ENCODE data around the gene COBL. TPM values are rescaled to one million over a fixed set of nuclear protein-coding genes. Genes with fewer than 3 reads are reported as not detected.

Gene COBL
- polyA plus RNA-seq, 3 donors = 17.9 to 26.5 (median 20.6) TPM

DNA sequence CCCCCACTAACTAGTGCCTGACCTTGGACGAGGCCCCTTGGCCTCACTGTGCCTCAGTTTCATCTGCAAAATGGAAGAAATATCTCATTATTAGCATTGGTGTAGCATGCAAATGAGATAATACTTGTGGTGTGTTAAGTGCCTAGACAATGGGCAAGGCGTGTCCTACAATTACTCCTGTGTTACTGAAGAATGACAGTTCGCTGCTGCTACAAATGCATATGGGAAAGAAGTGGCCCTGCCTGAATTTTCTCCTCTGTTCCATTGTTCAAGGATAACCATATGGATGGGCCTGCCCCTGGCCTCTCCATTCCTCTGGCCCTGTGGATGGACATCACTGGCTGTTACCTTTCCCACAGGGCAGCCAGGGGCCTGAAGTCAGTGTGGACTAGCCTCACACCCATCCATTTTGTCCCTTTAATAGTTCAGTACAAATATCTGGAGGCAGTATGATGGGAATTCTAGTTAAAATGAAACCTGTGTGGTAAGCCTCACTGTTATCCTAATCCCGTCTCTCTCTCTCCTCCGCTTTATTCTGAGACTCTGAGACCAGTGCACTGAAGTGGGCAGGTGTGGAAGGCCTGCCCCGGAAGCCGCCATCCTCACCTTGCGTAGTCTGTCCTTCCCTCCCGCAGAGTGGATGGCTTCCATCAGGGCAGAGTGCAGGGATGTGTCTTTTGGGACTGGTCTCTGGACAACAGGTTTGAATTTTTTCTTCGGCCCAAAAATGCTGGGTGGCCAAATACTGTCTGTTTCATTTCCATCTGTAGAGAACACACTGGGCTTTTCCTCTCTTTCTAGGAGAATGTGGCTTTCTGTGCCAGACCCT is 289.3 kb downstream of the COBL start:
- no peak for DNase-seq

DNA sequence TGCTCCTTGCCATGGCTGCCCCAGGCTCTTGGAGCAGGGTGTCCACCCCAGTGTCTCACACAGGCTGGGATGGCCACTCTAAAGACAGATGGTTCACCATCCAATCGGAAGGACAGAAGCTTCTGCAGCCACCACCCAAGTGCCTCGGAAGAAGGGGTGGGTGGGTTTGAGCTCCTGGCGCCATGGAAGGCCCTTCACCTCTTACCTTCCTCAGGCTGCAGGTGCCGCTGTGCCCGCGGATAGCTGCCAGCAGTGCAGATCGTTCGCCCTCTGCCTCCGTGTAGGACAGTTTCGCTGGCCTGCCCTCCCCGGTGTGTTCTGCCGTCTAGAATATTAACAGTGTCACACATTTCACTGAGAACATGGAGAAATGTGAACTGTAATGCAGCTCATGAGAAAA is 290.3 kb downstream of the COBL start:
- no peak for DNase-seq

DNA sequence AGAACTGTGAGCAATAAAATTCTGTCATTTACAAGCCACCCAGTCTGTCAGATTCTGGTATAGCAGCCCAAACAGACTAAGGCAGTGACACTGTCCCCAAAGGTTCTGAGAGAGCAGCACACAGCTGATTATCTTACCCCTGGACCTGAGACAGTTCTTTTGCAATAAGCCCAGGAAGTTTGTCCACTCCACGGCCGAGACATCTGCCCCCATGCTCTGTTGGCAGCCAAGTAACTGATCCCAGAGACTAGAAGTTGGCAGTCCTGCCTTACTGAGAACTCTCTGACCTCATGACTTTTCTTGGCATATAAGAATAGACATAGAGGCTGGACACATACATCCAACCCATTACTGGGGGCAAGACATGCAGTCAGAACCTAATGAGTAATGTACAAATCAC is 290.9 kb downstream of the COBL start:
- no peak for DNase-seq

DNA sequence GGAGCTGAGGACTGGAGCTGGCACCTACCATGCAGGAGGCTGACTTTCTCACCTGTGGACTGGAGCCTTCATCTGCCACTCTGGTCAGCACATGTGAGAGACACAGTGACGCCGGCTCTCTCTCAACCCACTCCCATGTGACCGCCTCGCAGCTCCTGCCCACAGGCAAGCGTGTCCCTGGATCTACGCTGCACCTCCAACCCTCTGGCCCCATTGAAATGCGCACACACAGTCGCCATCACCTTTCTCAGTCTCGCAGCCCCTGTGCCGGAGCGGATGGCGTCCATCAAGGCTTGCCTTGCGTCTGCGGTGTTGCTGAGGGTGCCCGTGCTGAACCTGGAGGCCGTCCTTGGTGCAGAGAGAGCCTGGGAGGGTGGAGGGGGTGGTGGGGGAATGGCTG is 291.7 kb downstream of the COBL start:
- DNase-seq = no peak

DNA sequence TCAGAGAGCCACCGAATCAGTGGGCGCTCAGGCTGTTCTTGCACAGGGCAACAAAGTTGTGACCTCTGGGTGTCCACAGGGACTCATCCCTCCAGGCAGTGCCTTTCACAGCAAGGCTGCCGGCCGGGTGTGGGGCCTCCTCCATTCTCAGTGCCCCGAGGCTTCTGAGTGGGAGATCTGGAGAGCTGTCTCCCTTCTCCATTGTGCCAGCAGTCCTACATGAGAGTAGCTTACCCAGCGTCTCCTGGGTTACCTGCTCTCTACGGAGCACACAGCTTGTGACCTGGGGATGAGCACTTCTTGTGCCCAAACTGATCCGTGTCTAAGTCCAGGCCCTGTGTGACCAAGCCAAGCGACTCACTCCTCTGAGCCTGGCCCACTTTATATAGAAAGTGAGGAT is 293.1 kb downstream of the COBL start:
- DNase-seq = no peak

DNA sequence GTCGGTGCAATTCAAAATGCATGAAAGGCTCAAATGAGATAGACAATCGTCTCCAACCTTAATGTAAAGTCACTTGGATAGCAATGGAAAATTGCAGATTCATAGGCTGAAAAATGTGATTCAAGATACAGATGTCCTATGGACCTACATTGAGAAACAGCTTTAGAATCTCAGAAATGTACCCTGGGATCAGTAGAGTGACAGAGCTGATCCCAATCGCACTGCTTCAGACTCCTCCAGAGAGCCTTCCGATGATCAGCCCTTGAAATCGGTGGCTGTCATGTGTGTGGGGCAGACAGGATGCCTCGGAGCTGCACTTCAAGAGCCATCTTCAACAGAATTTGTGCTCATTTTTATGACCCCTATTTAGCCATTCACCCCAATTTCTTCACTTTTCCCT is 293.8 kb downstream of the COBL start:
- no peak for DNase-seq

DNA sequence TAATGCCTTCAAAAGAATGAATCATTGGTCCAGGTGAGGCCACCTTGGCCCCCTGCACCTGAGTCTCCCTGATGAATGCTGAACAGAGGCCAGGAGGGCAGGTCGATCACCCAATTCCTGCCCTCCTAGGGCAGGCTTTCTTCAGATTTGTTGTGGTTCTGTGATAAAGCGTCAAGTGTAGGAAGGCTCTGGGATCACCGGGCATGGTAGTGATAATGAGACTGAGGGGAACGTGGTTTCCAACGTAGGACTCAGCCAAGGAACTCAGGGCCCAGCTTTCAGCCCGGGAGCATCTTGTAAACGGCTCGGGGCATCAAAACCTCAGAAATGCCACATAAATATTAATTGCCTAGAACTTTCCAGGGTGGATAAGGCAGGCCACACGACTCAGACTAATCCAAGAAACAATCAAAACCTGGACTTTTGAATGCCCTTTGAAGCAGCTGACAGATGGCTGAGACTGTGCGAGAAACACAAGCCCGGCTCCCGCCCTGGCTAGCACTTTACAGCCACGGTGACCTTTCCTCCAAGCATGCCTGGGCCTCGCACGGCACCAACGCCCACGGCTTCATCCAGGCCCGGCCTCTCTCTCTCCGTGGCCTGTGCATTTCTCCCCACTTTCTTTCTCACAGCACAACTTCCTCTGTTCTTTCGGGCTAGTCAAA is 294.6 kb downstream of the COBL start:
- no peak for DNase-seq

DNA sequence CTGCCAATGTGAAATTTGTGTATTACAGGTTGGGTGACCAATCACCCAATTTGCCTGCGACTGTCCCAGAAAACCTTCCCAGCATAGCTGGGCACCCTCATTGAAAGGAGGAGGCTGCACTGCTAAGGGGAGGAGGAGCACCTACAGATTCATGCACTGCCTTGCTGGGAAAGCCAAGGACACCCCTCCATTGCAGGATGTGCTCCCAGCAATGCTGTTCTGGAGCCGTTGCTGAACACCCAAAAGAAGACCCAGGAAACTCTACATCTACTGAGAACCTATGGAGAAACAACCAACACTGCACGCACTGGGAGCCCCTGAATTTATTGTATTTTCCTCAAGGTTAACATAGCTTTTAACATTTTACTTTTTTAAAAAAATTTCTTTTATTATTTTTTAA is 295.7 kb downstream of the COBL start:
- DNase-seq = no peak

DNA sequence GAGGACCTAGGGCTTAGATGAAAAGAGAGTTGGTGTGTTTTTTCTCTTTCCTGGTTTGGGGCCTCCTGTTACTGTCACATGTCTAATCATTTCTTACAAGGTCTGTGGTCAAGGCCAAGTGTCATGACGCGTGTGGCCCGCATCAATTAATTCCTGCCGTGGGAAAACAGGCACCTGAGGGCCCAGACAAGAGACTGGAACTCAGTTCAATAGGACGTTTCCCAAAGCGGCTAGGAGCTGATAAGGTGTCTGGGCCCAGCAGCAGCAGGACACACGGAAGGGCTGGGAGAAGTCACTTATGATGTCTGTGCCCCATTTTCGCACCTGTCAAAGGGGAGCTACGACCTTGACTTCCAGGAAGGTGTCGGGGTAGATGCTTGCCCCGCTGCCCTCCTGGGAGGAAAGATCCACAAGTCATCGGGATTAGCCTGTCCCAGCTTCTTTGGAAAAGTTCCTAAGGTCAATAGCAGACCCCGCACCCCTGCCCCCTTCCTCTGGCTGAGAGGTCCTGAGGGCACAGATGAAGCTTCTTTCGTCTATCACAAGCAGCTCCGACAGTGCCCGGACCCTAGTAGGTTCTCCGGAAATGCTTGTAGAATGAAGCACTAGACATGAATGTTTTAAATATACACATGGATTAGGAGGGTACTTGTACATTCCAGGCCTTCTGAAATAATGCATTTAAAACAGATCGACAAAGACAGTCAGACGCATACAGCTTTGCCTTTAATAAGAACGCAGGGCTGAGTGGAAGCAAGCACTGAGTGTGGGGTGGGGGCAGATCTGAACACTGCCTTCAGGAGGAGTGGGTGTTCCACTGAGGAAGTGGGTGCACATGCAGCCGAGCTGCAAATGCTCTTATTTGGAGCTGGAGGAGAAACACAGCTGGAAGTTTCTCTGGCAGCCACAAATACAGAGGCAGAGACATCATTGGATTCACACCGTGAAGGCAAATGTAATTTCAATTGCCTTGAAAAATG is 296.4 kb downstream of the COBL start:
- DNase-seq = no peak

DNA sequence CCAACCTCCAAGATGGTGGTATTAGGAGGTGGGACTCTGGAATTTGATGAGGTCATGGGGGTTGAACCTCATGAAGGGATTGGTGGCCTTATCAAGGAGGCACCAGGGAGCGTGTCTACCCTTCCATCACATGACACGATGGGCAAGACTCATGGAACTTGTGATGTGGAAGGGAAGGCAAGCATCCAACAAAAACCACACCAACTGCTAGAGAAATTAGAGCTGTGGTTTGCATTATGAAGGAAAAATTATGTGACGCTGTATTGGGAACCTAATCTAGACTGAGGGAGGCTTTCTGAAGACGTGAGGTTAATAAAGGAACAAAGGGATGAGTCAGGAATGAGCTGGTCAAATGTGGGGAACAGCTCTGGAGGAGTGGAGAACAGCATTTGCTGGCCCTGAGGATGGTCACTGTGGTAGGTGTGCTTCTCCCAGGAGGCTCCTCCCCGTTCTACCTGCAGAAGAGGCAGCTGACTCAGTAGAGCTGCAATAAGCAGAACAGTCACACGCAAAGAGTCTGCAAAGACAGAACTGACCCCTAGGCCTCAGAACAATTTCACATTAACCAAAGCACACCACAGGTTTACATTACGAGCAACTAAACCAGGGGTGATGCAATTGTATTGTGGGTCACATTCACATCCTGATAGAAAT is 297.3 kb downstream of the COBL start:
- DNase-seq = no peak

DNA sequence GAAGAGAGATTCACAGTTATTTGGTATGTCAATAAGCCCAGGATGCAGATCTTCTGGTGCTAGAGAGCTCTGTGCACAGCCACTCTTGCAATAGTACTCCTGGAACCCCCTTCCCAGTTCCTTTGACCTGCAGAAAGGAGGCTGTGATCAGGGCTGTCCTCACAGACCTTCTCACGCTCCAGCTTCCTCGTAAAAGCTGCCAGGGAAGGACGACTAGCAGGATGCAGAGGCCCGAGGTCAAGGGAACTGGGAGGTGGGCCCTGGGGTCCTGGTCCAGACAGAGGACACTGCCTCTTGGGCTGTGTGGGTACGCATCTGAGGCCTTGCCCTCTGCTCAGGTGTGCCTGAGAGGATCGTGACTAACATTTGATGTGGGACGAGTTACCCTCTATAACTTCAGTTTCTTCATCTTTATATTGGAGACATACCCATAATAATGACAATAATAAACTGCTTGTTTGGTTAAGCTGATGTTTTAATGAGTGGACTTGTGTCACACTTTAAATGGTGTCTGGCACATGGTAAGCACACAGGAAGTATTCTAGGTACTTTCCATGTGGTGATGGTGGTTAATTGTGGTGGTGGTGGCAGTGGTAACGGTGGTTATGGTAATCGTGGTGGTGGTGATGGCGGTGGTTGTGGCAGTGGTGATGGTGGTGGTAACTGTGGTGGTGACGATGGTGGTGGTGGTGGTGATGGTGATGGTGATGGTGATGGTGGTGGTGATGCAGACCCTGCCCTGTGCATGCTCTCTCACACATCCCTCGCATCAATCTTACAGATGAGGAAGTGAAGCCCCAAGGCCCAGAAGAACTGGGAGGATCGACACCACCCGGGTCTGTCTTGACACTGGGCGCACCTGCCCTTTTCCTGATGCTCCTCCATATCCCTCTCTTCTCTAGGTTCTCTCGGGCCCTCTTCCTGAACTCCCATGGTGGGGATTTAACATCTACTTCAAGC is 298.8 kb downstream of the COBL start:
- no peak for DNase-seq

DNA sequence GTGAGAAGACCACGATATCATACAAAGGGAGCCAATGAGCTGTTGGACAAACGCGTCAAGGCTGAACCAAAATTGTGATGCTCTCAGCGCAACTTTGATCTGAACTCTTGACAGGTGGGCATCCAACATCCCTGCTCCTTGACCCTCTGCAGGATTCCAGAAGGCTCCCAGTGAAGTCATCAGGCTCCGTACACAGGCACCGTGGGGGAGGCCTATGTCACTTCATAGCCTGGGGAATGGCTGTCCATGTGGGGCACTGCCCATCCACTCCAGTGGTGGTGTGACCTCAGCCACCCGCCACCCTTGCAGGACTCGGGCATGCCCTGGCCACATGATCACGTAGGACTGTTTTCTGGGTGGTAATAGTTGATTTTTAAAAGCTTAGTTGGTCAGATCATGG is 300.1 kb downstream of the COBL start:
- DNase-seq = no peak

DNA sequence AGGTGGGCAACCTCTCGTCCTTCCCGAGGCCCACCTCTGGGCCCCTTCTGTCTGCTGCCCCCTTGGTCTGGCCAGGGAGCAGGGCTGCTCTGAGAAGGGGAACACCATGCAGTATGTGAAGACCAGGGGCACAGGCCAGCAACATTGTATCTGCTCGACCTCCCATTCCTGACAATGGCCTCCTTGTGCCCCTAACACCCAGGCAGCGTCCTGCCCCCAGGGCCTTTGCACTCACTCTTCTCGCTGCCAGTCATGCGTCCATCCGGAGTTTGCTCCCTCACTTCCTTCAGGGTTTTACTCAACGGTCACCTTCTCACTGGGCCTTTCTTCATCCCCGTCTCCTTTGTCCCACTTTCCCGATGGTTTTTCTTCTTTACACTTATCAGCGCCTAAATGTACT is 301.0 kb downstream of the COBL start:
- DNase-seq = no peak

DNA sequence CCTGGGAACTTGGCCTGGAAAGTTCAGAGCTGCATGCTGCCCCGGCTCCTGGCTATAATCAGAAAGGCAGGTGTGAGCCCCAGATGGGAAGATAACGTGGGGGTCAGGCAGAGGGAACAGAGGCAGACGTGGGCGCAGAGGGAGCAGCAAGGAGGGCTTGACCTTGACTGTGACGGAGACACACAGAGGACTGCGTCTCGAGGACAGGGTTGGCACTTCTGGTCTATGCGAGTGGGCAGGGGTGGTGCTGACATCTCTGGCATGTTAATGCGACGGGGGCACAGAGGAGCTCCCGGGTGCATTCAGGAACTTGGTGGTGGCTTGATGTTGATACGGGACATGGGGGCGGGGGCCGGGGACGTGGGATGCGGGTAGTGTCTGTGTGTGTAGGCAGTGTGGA is 301.8 kb downstream of the COBL start:
- no peak for DNase-seq

DNA sequence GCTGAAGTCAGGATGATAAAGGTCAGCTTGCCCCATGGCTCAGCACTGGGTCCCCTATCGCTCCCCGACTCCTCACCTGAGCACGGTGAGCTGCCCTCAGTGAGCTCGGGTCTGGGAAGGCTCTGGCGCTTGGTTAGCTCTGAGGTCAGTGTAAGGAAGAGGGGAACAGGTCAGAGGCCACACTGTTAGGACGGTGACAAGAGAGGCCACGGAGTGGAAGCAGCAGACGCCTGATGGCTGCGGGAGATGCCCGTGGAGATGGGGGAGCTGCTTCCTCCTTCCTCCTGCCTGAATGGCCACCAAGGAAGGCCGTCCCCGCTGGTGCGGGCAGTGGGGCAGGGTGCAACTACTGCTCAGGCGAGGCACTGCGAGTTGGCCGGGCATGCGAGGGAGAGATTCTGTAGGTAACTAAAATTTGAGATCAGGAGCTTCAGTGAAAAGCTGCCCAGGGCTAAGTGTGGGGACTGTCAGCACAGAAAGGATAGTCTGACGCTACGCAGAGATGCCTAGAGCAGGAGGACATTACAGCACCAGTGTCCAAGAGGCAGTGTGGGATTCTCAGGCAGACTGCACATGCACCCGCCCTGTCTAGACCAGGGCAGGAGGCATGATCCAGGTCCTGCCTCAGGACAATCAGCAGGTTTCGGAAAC is 302.6 kb downstream of the COBL start:
- no peak for DNase-seq

DNA sequence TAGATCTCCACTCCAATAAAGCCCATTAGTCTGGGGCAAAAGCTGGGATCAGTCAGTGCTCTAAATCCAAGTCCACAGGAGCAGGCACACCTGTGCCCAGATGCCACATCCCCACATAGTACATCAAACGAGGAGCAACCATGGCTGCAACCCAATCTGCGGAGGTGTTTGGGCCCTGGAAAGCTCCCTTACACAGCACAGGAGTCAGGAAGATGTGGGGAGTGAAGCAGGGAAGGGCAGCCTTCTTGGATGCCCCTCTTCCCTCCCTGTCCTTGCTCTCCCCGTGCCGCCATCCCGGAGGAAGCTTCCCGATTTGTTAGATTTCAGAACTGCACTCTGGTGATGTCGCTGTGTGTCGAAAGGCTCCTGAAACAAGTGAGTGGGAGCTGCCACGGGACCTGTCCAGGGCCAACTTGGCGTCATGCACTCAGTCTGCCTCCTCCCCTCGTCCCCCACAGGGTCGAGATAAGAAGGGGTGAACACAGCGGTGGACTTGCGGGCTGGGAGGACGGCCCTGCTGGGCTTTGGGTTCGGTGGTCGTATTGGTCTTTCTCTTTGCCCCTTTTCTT is 303.3 kb downstream of the COBL start:
- no peak for DNase-seq

DNA sequence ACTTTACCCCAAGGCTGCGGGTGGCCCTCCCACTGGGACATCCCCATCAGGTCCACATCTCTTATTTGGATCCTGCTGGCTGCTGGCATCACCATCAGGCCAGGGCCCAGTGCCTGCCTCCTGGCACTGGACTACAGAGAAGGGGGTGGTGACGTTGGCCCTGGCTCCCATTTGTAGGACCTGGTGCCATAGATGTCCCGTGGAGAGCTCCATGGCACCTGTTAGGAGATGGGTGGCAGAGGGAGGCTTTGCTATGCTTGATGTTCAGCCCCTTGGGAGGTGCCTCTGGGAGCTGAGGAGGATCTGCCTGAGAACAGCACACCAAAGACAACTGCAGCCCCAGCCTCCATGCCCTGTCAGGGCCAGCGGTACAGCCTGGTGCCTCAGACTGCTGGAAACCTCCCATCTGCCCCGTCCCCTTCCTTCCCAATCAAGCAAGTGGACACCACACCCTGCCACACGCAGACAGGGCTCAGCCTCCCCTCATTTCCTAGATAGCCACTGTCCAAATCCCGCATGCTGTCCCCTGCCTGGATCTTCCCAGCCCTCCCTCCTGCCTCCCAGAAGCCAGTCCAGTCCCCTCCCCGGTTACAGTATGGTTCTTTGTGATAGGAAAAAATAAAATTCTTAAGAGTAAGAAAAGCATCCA is 303.9 kb downstream of the COBL start:
- no peak for DNase-seq

DNA sequence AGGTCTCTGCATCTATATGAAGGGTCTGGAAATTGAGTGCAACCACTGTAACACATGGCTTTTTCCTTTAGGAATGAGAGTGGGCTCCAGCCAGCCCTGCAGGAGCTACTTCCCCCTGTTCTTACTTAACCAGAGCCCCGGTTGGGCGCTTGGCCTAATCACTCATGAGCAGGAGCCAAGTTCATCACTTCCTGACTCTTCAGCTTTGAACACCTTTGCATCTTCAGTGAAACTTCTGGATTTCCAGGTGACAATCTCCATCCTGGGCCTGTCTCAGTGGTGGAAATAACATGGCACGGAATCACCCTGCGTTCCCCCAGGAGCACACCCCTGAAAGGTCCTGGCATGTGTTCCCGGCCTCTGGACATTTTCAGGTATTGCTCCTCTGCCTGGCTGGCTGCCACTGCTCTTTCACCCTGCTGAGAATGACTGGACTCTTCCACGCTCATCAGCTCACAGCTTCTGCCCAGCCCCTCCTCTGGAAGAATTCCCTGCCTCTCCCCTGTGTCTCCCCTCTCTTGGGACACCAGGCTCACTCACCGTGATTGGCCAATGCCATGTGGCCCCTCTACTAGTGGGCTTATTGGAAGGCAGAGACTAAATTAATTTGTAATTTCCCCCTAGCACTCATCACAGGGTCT is 304.8 kb downstream of the COBL start:
- DNase-seq = no peak

DNA sequence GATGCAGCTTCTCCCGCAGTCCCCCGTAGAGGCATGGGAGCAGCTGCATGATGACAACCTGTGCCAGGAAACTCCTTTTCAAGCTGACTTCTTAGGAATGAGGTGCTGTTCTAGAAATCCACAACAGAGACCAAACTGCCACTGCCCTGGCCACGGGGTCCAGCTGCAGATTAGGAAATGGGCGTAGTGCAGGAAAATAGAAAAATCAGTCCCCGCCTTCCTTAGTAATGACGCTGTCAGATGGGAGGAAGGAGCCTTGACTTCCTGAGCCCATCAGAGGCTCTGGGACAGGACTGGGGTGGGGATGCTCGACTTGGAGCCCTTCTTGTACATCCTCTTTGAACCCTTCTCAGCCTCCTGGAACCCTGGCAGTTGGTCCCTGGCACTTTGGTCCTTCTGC is 306.1 kb downstream of the COBL start:
- DNase-seq = no peak
